Motor neuron (in vitro differentiated cells): ENCODE data around the gene EREG. TPM values are rescaled to one million over a fixed set of nuclear protein-coding genes. Genes with fewer than 3 reads are reported as not detected.
A peak's percentile ranks its signal among the peaks of the same experiment; 100 is the strongest.

ENCODE experiments used
- ATAC-seq, 8 experiments: fragments of 200-7000 bp; cut with Tn5 transposase; replicated peaks in 6 of 8; 2 replicates each; pipeline ENCODE4 v1.8.0; 2021; ENCODE audit warnings: mild to moderate bottlenecking in 8 of 8, moderate library complexity in 8 of 8
- H3K27ac ChIP-seq, 2 donors: fragments of 250-450 bp; sonication (Bioruptor Pico); 2 replicates each; pipeline ENCODE4 v1.9.0; 2021; ENCODE audit warnings: antibody characterized with exemption in 2 of 2, mild to moderate bottlenecking in 2 of 2, moderate library complexity in 1 of 2
- H3K4me1 ChIP-seq, 2 donors: fragments of 250-450 bp; sonication (Bioruptor Pico); replicated peaks in 1 of 2; 2 replicates each; pipeline ENCODE4 v1.6.1; 2021; ENCODE audit warnings: antibody characterized with exemption in 2 of 2, mild to moderate bottlenecking in 2 of 2, moderate library complexity in 1 of 2
- H3K4me3 ChIP-seq, 5 donors: fragments of 250-450 bp; sonication (Bioruptor Pico); 2 replicates each; pipeline ENCODE4 v1.9.0; 2021; ENCODE audit warnings: antibody characterized with exemption in 5 of 5, mild to moderate bottlenecking in 5 of 5, moderate library complexity in 4 of 5
- whole genome bisulfite sequencing, 10 experiments: fragments of 450-650 bp; shearing (Covaris generic); methylation state at CpG; one replicate each; pipeline ENCODE4 v1.0.0; 2022; 5-methylcytosine and 5-hydroxymethylcytosine counted together
- in situ Hi-C, 9 experiments: fragments of 400-800 bp; cut with MboI; loops; one replicate each; pipeline ENCODE4 v1.15.0; 2021; ENCODE audit warnings: low sequenced_read_pairs in 9 of 9, low pct_unique_long_range_greater_than_20kb in 2 of 9; ENCODE audit not compliant: unreplicated experiment in 9 of 9
- total RNA-seq, 8 experiments: library from RNA; unstranded; fragments of 300-600 nt; gene quantifications; 2 replicates each; pipeline versions ENCODE4 v1.2.3 to v1.2.4, GENCODE V29; 2022

EREG gene
- total RNA-seq, 8 experiments from 2014 or later: 0.09 to 5.7 (median 0.17) TPM; not detected in 1

- Histone ChIP-seq H3K4me3 (no peak overlapping the region), H3K27ac (no peak overlapping the region), H3K4me1 (no peaks in the 10 kb centered on the region)
- in situ Hi-C loops: no loop called here
- 40 to 100% (median 100%) methylated on average over 1 to 3 of the region's 5 CpGs; no CpG with 5 or more reads in 4 of the 10 experiments for WGBS, 10 experiments
- no peak for ATAC-seq
These were observed 55.9 kb downstream of the EREG start for GRCh38 chr4:74420863-74421262.

GRCh38 chr4:74423104-74423503 is 58.2 kb downstream of the EREG start:
- Histone ChIP-seq H3K27ac (no peak overlapping the region), H3K4me1 (no peaks in the 10 kb centered on the region), H3K4me3 (no peak overlapping the region)
- in situ Hi-C loops: no loop called here
- peak in 2 of 8 experiments; percentile 44 to 74 for ATAC-seq
- WGBS, 10 experiments: 0 to 75% (median 36%) methylated on average over 1 of the region's 1 CpG

GRCh38 chr4:74424111-74424510 is 59.2 kb downstream of the EREG start:
- ATAC-seq: no peak
- no peaks in the 10 kb centered on the region for H3K4me1 ChIP-seq
- no peak overlapping the region for H3K27ac ChIP-seq
- WGBS, 10 experiments: 66 to 100% (median 88%) methylated on average over 1 to 2 of the region's 2 CpGs
- no peak overlapping the region for H3K4me3 ChIP-seq
- in situ Hi-C loops: no loop called here

GRCh38 chr4:74426101-74426500 is 61.2 kb downstream of the EREG start:
- H3K4me1 ChIP-seq: no peaks in the 10 kb centered on the region
- no peak overlapping the region for H3K4me3 ChIP-seq
- 14 to 100% (median 79%) methylated on average over 1 of the region's 1 CpG; no CpG with 5 or more reads in 2 of the 10 experiments for WGBS, 10 experiments
- no peak overlapping the region for H3K27ac ChIP-seq
- in situ Hi-C loops: no loop called here
- no peak for ATAC-seq

- in situ Hi-C loops: no loop called here
- H3K27ac ChIP-seq: no peak overlapping the region
- H3K4me3 ChIP-seq: no peak overlapping the region
- no peak for ATAC-seq
- H3K4me1 ChIP-seq: no peaks in the 10 kb centered on the region
These were observed 63.3 kb downstream of the EREG start for GRCh38 chr4:74428276-74428675.

GRCh38 chr4:74431113-74431826 is 66.3 kb downstream of the EREG start:
- H3K4me3 ChIP-seq: no peak overlapping the region
- in situ Hi-C loops: no loop called here
- no peaks in the 10 kb centered on the region for H3K4me1 ChIP-seq
- no peak overlapping the region for H3K27ac ChIP-seq
- WGBS, 10 experiments: 14 to 91% (median 80%) methylated on average over 2 to 11 of the region's 11 CpGs
- ATAC-seq: no peak

GRCh38 chr4:74433043-74433442 is 68.1 kb downstream of the EREG start:
- Histone ChIP-seq H3K4me3 (no peak overlapping the region), H3K4me1 (no peaks in the 10 kb centered on the region), H3K27ac (no peak overlapping the region)
- no peak for ATAC-seq
- in situ Hi-C loops: no loop called here
- WGBS, 10 experiments: 0 to 100% (median 70%) methylated on average over 1 to 2 of the region's 2 CpGs

GRCh38 chr4:74433541-74434172 is 68.7 kb downstream of the EREG start:
- peak in 1 of 8 experiments; percentile 63 for ATAC-seq
- Histone ChIP-seq H3K4me1 (no peaks in the 10 kb centered on the region), H3K4me3 (no peak overlapping the region), H3K27ac (no peak overlapping the region)
- WGBS, 10 experiments: 0 to 100% (median 74%) methylated on average over 1 to 6 of the region's 7 CpGs; no CpG with 5 or more reads in 1 of the 10 experiments
- in situ Hi-C loops: no loop called here

GRCh38 chr4:74435296-74435695 is 70.4 kb downstream of the EREG start:
- Histone ChIP-seq H3K27ac (no peak overlapping the region), H3K4me1 (no peaks in the 10 kb centered on the region), H3K4me3 (no peak overlapping the region)
- in situ Hi-C loops: no loop called here
- WGBS, 10 experiments: 80 to 83% (median 80%) methylated on average over 1 of the region's 1 CpG; no CpG with 5 or more reads in 7 of the 10 experiments
- ATAC-seq: no peak

GRCh38 chr4:74437866-74438265 is 72.9 kb downstream of the EREG start:
- ATAC-seq: no peak
- Histone ChIP-seq H3K4me1 (no peaks in the 10 kb centered on the region), H3K4me3 (no peak overlapping the region), H3K27ac (no peak overlapping the region)
- in situ Hi-C loops: no loop called here
- 0 to 100% (median 86%) methylated on average over 1 to 3 of the region's 3 CpGs; no CpG with 5 or more reads in 2 of the 10 experiments for WGBS, 10 experiments

Other genes with a start within 250 kb of the EREG start
- gene MTHFD2L, start 207.0 kb upstream of the EREG start, total RNA-seq: 10 to 100 TPM; 11.7 to 30.7 (median 22.4) TPM
- gene EPGN, start 56.7 kb upstream of the EREG start, total RNA-seq: 1 to 10 TPM in 1 of 8 experiments, under 1 TPM in 3, not detected in 4; 0.11 to 3.0 (median 0.46) TPM
- gene AREG, start 80.0 kb downstream of the EREG start, total RNA-seq: 1 to 10 TPM in 1 of 8 experiments, under 1 TPM in 2, not detected in 5; 0.11 to 1.6 (median 0.21) TPM